GM23338 (cell line): ENCODE measurements around the gene FKBP2. TPM values are rescaled to one million over a fixed set of nuclear protein-coding genes. Genes with fewer than 3 reads are reported as not detected.

ENCODE experiments used
- ATAC-seq: fragments of 200-7000 bp; cut with Tn5 transposase; 3 replicates; pipeline ENCODE4 v1.9.1; 2020
- DNase-seq: peaks from one replicate; pipeline ENCODE4 v3.0.0-alpha.2; 2015; ENCODE audit warnings: low spot score
- H2AFZ ChIP-seq: fragments of 200-600 bp; sonication (generic); 2 replicates; pipeline ENCODE4 v1.8.0; 2016; ENCODE audit warnings: antibody characterized with exemption, mild to moderate bottlenecking, moderate library complexity
- H3F3A ChIP-seq: fragments of 200-600 bp; sonication (generic); replicated peaks from 2 replicates; pipeline ENCODE4 v1.8.0; 2017; ENCODE audit warnings: antibody characterized with exemption, mixed run types, low read depth
- H3K27ac ChIP-seq: fragments of 200-600 bp; sonication (generic); 2 replicates; pipeline ENCODE4 v1.6.1; 2016; ENCODE audit warnings: low read depth
- H3K27me3 ChIP-seq: fragments of 200-600 bp; sonication (generic); 2 replicates; pipeline ENCODE4 v1.8.0; 2016; ENCODE audit warnings: mild to moderate bottlenecking, mixed run types, moderate library complexity; ENCODE audit not compliant: insufficient read depth
- H3K36me3 ChIP-seq: fragments of 200-600 bp; sonication (generic); 2 replicates; pipeline ENCODE4 v1.8.0; 2016; ENCODE audit warnings: mild to moderate bottlenecking; ENCODE audit not compliant: insufficient read depth
- H3K4me1 ChIP-seq: fragments of 200-600 bp; sonication (generic); 2 replicates; pipeline ENCODE4 v1.8.0; 2016; ENCODE audit warnings: mild to moderate bottlenecking, moderate library complexity; ENCODE audit not compliant: insufficient read depth
- H3K4me2 ChIP-seq: fragments of 200-600 bp; sonication (generic); 2 replicates; pipeline ENCODE4 v1.7.1; 2017; ENCODE audit warnings: mixed run types
- H3K4me3 ChIP-seq: fragments of 200-600 bp; sonication (generic); 2 replicates; pipeline ENCODE4 v1.6.1; 2016; ENCODE audit warnings: mixed run types
- H3K79me2 ChIP-seq: fragments of 200-600 bp; sonication (generic); replicated peaks from 2 replicates; pipeline ENCODE4 v1.8.0; 2017; ENCODE audit warnings: mild to moderate bottlenecking; ENCODE audit not compliant: insufficient read depth
- H3K9me2 ChIP-seq: fragments of 200-600 bp; sonication (generic); 2 replicates; pipeline ENCODE4 v1.8.0; 2017; ENCODE audit not compliant: insufficient read depth
- H4K20me1 ChIP-seq: fragments of 200-600 bp; sonication (generic); replicated peaks from 2 replicates; pipeline ENCODE4 v1.8.0; 2017; ENCODE audit warnings: mild to moderate bottlenecking; ENCODE audit not compliant: insufficient read depth
- H3K27ac Mint-ChIP-seq: 2 replicates; pipeline ENCODE4 v1.8.0; 2020; ENCODE audit warnings: inconsistent platforms, mild to moderate bottlenecking, moderate library complexity, mixed read lengths
- H3K27me3 Mint-ChIP-seq: 3 replicates; pipeline ENCODE4 v1.8.0; 2022; ENCODE audit warnings: low read depth, mild to moderate bottlenecking, moderate library complexity, mixed read lengths, inconsistent platforms; ENCODE audit not compliant: insufficient read depth, poor library complexity
- H3K36me3 Mint-ChIP-seq: 3 replicates; pipeline ENCODE4 v1.8.0; 2021; ENCODE audit warnings: low read depth, mild to moderate bottlenecking, inconsistent platforms, moderate library complexity, mixed read lengths
- H3K4me1 Mint-ChIP-seq: 3 replicates; pipeline ENCODE4 v1.8.0; 2020; ENCODE audit warnings: mild to moderate bottlenecking, inconsistent platforms, mixed read lengths
- H3K4me3 Mint-ChIP-seq: 3 replicates; pipeline ENCODE4 v1.8.0; 2021; ENCODE audit warnings: moderate library complexity, mild to moderate bottlenecking, inconsistent platforms, mixed read lengths
- H3K9me3 Mint-ChIP-seq: 3 replicates; pipeline ENCODE4 v1.8.0; 2020; ENCODE audit warnings: moderate library complexity, mild to moderate bottlenecking, inconsistent platforms, mixed read lengths
- CREB1 ChIP-seq: fragments of 250-450 bp; sonication (Bioruptor Pico); IDR thresholded peaks from 2 replicates; pipeline ENCODE4 v1.5.0; 2020; ENCODE audit warnings: low read depth, mild to moderate bottlenecking, moderate library complexity
- CTCF ChIP-seq, 2 experiments: fragments of 200-600 bp in 1 of 2; sonication (generic) in 1 of 2; conservative IDR thresholded peaks; 2 replicates each; pipeline versions ENCODE4 v1.5.1 to v1.6.1; 2016 to 2017; ENCODE audit warnings: antibody characterized with exemption in 2 of 2, low read depth in 2 of 2, mild to moderate bottlenecking in 2 of 2, moderate library complexity in 1 of 2
- ETS1 ChIP-seq: IDR thresholded peaks from 2 replicates; pipeline ENCODE4 v1.6.1; 2016; ENCODE audit warnings: antibody characterized with exemption
- NANOG ChIP-seq: IDR thresholded peaks from 2 replicates; pipeline ENCODE4 v1.6.1; 2016; ENCODE audit warnings: antibody characterized with exemption, borderline replicate concordance
- POLR2AphosphoS5 ChIP-seq: IDR thresholded peaks from 2 replicates; pipeline ENCODE4 v1.6.1; 2016; ENCODE audit warnings: antibody characterized with exemption, low read depth
- REST ChIP-seq: IDR thresholded peaks from one replicate; pipeline ENCODE4 v1.6.1; 2018; ENCODE audit warnings: antibody characterized with exemption; ENCODE audit not compliant: unreplicated experiment
- polyA plus RNA-seq: library from polyadenylated mRNA; unstranded; fragments of >200 nt; fragmentation: Nextera tagmentation; extraction: Ambion mirVana; gene quantifications from 2 replicates; pipeline ENCODE4 v1.2.1, GENCODE V29; 2016
- total RNA-seq: library from RNA; depleted of rRNA; stranded (reverse); fragments of >200 nt; shearing (Covaris generic); gene quantifications from 2 replicates; pipeline ENCODE4 v1.2.3, GENCODE V29; 2014

The FKBP2 gene
- total and polyA plus RNA-seq, 2 experiments from 2014 or later = 31.4 to 201 TPM

- peak overlapping the region; percentile 73 for H3K27ac Mint-ChIP-seq
- Histone ChIP-seq H3K4me1 (peaks cover 11% of the 10 kb centered on the region; the same call in 1 of the 2 replicates), H3K9me2 (no peaks in the 10 kb centered on the region), H3K4me3 (peak overlapping the region; percentile 73), H3K4me2 (peak overlapping the region; percentile 94), H3F3A (peaks cover 31% of the 10 kb centered on the region), H4K20me1 (no peaks in the 10 kb centered on the region), H2AFZ (no peak overlapping the region), H3K27ac (peak overlapping the region; percentile 81), H3K27me3 (no peaks in the 10 kb centered on the region), H3K36me3 (no peaks in the 10 kb centered on the region), H3K79me2 (no peaks in the 10 kb centered on the region)
- peaks cover 23% of the 10 kb centered on the region for H3K4me1 Mint-ChIP-seq
- TF ChIP-seq CREB1 (CRISPR knock-in tag) = no peak
- TF ChIP-seq CTCF (conservative IDR thresholded peaks at IDR 0.05; ENCODE audit: low read depth in 2 of 2) = 0 out of 4 replicates have a peak, but pooled peaks of 1 of the 2 experiments have one; percentile 6
- peak overlapping the region; percentile 94 for H3K4me3 Mint-ChIP-seq
- peaks cover 31% of the 10 kb centered on the region for H3K36me3 Mint-ChIP-seq
- peaks cover 3% of the 10 kb centered on the region; the same call in 2 of the 3 replicates for H3K9me3 Mint-ChIP-seq
- ATAC-seq (peak; percentile 13), DNase-seq (peak; percentile 53)
- peaks cover 23% of the 10 kb centered on the region for H3K27me3 Mint-ChIP-seq
Measured at GRCh38 chr11:64268893-64269539, 28.1 kb downstream of the FKBP2 start.

GRCh38 chr11:64269540-64270220 lies 28.8 kb downstream of the FKBP2 start:
- TF ChIP-seq REST (no peak), CREB1 (CRISPR knock-in tag) (peak; percentile 60; the same call in 1 of the 2 replicates), POLR2AphosphoS5 (peak; percentile 81), CTCF (conservative IDR thresholded peaks at IDR 0.05; ENCODE audit: low read depth in 2 of 2) (peak in 1 of 2 experiments; percentile 3; a peak in 1 of 4 replicates), ETS1 (peak; percentile 99), NANOG (no peak)
- peak; percentile 81 for ATAC-seq

More at GRCh38 chr11:64269540-64270220, 28.8 kb downstream of the FKBP2 start:
- Histone ChIP-seq H3K79me2 (no peaks in the 10 kb centered on the region), H3K4me1 (peaks cover 11% of the 10 kb centered on the region; the same call in 1 of the 2 replicates), H3K4me3 (peak overlapping the region; percentile 80), H3K27me3 (no peaks in the 10 kb centered on the region), H2AFZ (no peak overlapping the region), H4K20me1 (no peaks in the 10 kb centered on the region), H3F3A (peaks cover 29% of the 10 kb centered on the region), H3K4me2 (peak overlapping the region; percentile 97), H3K9me2 (no peaks in the 10 kb centered on the region), H3K36me3 (no peaks in the 10 kb centered on the region), H3K27ac (peak overlapping the region; percentile 95)
- peak overlapping the region; percentile 99 for H3K27ac Mint-ChIP-seq
- peaks cover 24% of the 10 kb centered on the region for H3K4me1 Mint-ChIP-seq
- peaks cover 26% of the 10 kb centered on the region for H3K36me3 Mint-ChIP-seq
- peaks cover 3% of the 10 kb centered on the region; the same call in 2 of the 3 replicates for H3K9me3 Mint-ChIP-seq
- H3K4me3 Mint-ChIP-seq = peak overlapping the region; percentile 94
- peak; percentile 100 for DNase-seq
- peaks cover 23% of the 10 kb centered on the region for H3K27me3 Mint-ChIP-seq
